Measurements from ENCODE around the gene SIL1. TPM values are rescaled to one million over a fixed set of nuclear protein-coding genes. Genes with fewer than 3 reads are reported as not detected.
A peak's percentile ranks its signal among the peaks of the same experiment; 100 is the strongest.
"Not testable (repeated sequence)": the region's sequence is repeated elsewhere in the genome, so short reads cannot be mapped to it uniquely, and the experiment has no call there.

The SIL1 gene
- total RNA-seq, 1 experiment from 2014 or later = 46.5 TPM

DNA sequence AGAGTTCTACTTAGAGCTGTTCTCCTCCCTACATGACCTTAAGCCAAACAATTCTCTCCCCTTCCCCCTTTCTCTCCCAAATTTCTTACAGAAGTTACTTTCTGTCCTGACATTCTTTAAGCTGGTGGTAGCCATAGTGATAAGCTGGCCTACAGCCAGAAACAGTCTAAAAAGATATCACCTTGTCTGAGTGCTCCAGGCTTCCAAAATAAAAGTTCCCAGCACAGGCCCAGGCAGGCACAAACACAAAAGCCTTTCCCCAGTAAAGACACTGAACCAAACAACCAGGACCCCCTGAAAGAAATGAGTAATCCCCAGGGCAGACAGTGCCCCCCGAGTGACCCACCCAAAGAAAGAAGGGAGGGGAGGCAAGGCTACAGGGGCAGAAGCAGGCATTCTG lies 19.2 kb downstream of the SIL1 start:
- Histone ChIP-seq H3F3A (ENCODE audit: insufficient read depth, low read depth) (no peaks in the 10 kb centered on the region), H3K4me3 (no peak overlapping the region), H2AFZ (no peak overlapping the region), H4K20me1 (ENCODE audit: insufficient read depth) (no peaks in the 10 kb centered on the region), H3K4me2 (no peak overlapping the region), H3K27ac (no peak overlapping the region), H3K79me2 (ENCODE audit: low read depth) (no peaks in the 10 kb centered on the region), H3K4me1 (replicated peaks; ENCODE audit: insufficient read depth) (peaks cover 18% of the 10 kb centered on the region), H3K9me3 (ENCODE audit: insufficient read depth, low read depth) (no peaks in the 10 kb centered on the region), H3K36me3 (ENCODE audit: low read depth) (no peaks in the 10 kb centered on the region), H3K27me3 (ENCODE audit: insufficient read depth, low read depth) (no peaks in the 10 kb centered on the region), H3K9me2 (ENCODE audit: insufficient read depth) (no peaks in the 10 kb centered on the region)
- intact Hi-C loops (cut with micrococcal nuclease; ENCODE audit: unreplicated experiment) = no loop called here
- peak in 1 of 2 experiments; percentile 19 for DNase-seq
- POLR2A ChIA-PET (ENCODE audit: unreplicated experiment) = interaction anchor here (0.5 kb wide), 1 partner anchor 40 kb away, joined by 6 read pairs; no protein-coding TSS in a partner anchor
- CTCF ChIA-PET = no interaction called here
- no TSS peak for BruUV-seq (replicated peaks)
- no peak for TF ChIP-seq EZH2 (IDR thresholded peaks at IDR 0.05; ENCODE audit: low read depth)
- TF ChIP-seq, protein P1, sequence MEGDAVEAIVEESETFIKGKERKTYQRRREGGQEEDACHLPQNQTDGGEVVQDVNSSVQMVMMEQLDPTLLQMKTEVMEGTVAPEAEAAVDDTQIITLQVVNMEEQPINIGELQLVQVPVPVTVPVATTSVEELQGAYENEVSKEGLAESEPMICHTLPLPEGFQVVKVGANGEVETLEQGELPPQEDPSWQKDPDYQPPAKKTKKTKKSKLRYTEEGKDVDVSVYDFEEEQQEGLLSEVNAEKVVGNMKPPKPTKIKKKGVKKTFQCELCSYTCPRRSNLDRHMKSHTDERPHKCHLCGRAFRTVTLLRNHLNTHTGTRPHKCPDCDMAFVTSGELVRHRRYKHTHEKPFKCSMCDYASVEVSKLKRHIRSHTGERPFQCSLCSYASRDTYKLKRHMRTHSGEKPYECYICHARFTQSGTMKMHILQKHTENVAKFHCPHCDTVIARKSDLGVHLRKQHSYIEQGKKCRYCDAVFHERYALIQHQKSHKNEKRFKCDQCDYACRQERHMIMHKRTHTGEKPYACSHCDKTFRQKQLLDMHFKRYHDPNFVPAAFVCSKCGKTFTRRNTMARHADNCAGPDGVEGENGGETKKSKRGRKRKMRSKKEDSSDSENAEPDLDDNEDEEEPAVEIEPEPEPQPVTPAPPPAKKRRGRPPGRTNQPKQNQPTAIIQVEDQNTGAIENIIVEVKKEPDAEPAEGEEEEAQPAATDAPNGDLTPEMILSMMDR (conservative IDR thresholded peaks at IDR 0.05) = no peak

DNA sequence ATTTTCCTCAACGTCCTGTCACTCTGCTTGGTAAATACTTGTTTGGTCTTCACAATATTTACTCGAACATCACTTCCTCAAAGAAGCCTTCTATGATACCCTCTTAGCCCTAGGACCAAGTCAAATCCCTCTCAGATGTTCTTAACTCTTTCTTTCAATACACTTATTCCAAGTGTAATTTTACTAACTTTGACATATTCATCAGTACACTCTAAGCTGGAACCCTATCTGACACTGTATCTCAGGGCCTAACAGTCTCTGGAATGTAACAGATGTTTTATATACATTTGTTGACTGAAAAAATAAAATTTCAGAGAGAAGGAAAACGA lies 19.6 kb downstream of the SIL1 start:
- intact Hi-C loops (cut with micrococcal nuclease; ENCODE audit: unreplicated experiment) = no loop called here
- no peaks in the 10 kb centered on the region for H3K9me2 ChIP-seq (ENCODE audit: insufficient read depth)
- no peaks in the 10 kb centered on the region for H3K36me3 ChIP-seq (ENCODE audit: low read depth)
- CTCF ChIA-PET = no interaction called here
- H4K20me1 ChIP-seq (ENCODE audit: insufficient read depth) = no peaks in the 10 kb centered on the region
- no peak overlapping the region for H3K4me2 ChIP-seq
- no peak for DNase-seq
- peaks cover 18% of the 10 kb centered on the region for H3K4me1 ChIP-seq (replicated peaks; ENCODE audit: insufficient read depth)
- H3F3A ChIP-seq (ENCODE audit: insufficient read depth, low read depth) = no peaks in the 10 kb centered on the region
- no TSS peak for BruUV-seq (replicated peaks)
- H3K27me3 ChIP-seq (ENCODE audit: insufficient read depth, low read depth) = no peaks in the 10 kb centered on the region
- H3K27ac ChIP-seq = no peak overlapping the region
- H3K4me3 ChIP-seq = no peak overlapping the region
- POLR2A ChIA-PET (ENCODE audit: unreplicated experiment) = interaction anchor here (0.5 kb wide), 1 partner anchor 40 kb away, joined by 6 read pairs; no protein-coding TSS in a partner anchor
- H3K9me3 ChIP-seq (ENCODE audit: insufficient read depth, low read depth) = no peaks in the 10 kb centered on the region
- H3K79me2 ChIP-seq (ENCODE audit: low read depth) = no peaks in the 10 kb centered on the region
- TF ChIP-seq EZH2 (IDR thresholded peaks at IDR 0.05; ENCODE audit: low read depth) = no peak
- TF ChIP-seq, protein P1 (conservative IDR thresholded peaks at IDR 0.05) = no peak
- H2AFZ ChIP-seq = no peak overlapping the region

DNA sequence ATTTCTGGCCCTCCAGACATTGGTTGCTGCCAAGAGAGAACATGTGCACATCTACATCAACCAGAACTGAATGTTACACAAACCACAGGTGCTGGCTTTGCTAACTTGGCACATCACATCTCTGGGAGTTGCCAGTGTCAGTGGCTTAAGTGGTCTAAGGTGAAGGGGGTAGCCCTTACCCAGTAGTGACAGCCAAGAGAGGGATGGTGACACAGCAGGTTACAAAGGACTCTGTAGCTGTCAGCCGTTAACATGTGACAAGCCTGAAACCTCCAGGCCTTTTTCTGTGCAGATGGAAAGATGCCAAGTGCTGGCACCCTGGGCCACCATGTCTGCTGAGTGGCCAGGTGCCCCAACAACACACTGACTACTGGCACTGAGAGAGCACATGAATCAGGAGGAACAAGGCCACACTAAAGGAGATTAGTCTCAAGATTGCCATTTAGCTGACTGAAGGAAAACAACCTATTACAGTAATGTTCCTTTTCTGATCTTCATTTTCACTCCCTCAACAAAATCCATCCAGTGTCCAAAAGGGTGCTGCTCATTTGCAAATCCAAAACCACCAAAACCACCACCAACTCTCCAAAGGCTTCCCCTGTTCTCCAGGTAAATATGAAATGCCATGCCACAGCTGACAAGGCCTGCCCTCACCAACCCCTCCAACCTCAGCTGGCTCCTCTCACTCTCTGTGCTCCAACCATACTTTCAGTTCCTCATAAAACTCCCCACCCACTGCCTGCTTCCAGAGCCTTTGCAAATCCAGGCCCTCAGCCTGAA lies 20.2 kb downstream of the SIL1 start:
- no peak overlapping the region for H3K27ac ChIP-seq
- H4K20me1 ChIP-seq (ENCODE audit: insufficient read depth) = no peaks in the 10 kb centered on the region
- H3K4me3 ChIP-seq = no peak overlapping the region
- no peak overlapping the region for H3K4me2 ChIP-seq
- H2AFZ ChIP-seq = no peak overlapping the region
- TF ChIP-seq EZH2 (IDR thresholded peaks at IDR 0.05; ENCODE audit: low read depth) = no peak
- TF ChIP-seq, protein P1 (conservative IDR thresholded peaks at IDR 0.05) = no peak
- no peaks in the 10 kb centered on the region for H3K79me2 ChIP-seq (ENCODE audit: low read depth)
- BruUV-seq (replicated peaks) = no TSS peak
- ChIA-PET POLR2A (ENCODE audit: unreplicated experiment) (interaction anchor here (0.5 kb wide), 1 partner anchor 39 kb away, joined by 6 read pairs; no protein-coding TSS in a partner anchor), CTCF (no interaction called here)
- H3K4me1 ChIP-seq (replicated peaks; ENCODE audit: insufficient read depth) = peaks cover 18% of the 10 kb centered on the region
- no peaks in the 10 kb centered on the region for H3K36me3 ChIP-seq (ENCODE audit: low read depth)
- no peaks in the 10 kb centered on the region for H3F3A ChIP-seq (ENCODE audit: insufficient read depth, low read depth)
- DNase-seq = no peak
- no peaks in the 10 kb centered on the region for H3K9me2 ChIP-seq (ENCODE audit: insufficient read depth)
- H3K9me3 ChIP-seq (ENCODE audit: insufficient read depth, low read depth) = no peaks in the 10 kb centered on the region; the same call in 1 of the 2 replicates
- H3K27me3 ChIP-seq (ENCODE audit: insufficient read depth, low read depth) = no peaks in the 10 kb centered on the region
- intact Hi-C loops (cut with micrococcal nuclease; ENCODE audit: unreplicated experiment) = no loop called here

DNA sequence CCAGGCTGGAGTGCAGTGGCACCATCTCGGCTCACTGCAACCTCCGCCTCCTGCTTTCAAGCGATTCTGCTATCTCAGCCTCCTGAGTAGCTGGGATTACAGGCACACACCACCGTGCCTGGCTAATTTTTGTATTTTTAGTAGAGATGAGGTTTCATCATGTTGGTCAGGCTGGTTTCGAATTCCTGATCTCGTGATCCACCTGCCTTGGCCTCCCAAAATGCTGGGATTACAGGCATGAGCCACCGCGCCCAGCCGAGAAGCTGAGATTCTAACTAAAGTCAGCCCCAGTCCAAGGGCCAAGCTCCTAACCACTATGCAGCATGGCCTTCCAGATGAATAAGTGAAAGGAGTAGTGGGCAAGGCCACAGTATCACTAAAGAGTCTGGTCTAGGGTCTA lies 20.9 kb downstream of the SIL1 start:
- H3K4me1 ChIP-seq (replicated peaks; ENCODE audit: insufficient read depth) = peaks cover 15% of the 10 kb centered on the region
- CTCF ChIA-PET; H4K20me1 ChIP-seq (ENCODE audit: insufficient read depth); DNase-seq; H3K4me3 ChIP-seq; intact Hi-C loops (cut with micrococcal nuclease; ENCODE audit: unreplicated experiment); H3K9me3 ChIP-seq (ENCODE audit: insufficient read depth, low read depth); BruUV-seq (replicated peaks); H3K4me2 ChIP-seq; H3K79me2 ChIP-seq (ENCODE audit: low read depth); H3K9me2 ChIP-seq (ENCODE audit: insufficient read depth); H3K36me3 ChIP-seq (ENCODE audit: low read depth); H3K27ac ChIP-seq; H3K27me3 ChIP-seq (ENCODE audit: insufficient read depth, low read depth); POLR2A ChIA-PET (ENCODE audit: unreplicated experiment); H2AFZ ChIP-seq; H3F3A ChIP-seq (ENCODE audit: insufficient read depth, low read depth): not testable (repeated sequence)

DNA sequence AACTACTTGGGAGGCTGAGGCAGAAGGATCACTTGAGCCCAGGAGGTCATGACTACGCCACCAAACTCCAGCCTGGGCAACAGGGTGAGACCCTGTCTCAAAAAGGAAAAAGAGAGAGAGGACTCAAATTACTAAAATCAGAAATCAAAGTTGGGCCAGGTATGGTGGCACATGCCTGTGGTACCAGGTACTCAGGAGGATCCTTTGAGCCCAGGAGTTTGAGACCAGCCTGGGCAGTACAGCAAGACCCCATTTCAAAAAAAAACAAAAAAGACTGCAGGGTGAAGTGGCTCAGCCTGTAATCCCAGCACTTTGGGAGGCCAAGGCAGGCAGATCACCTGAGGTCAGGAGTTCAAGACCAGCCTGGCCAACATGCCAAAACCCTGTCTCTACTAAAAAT lies 23.8 kb downstream of the SIL1 start:
- intact Hi-C loops (cut with micrococcal nuclease; ENCODE audit: unreplicated experiment); H4K20me1 ChIP-seq (ENCODE audit: insufficient read depth); H3K4me3 ChIP-seq; H3K9me3 ChIP-seq (ENCODE audit: insufficient read depth, low read depth); H2AFZ ChIP-seq; POLR2A ChIA-PET (ENCODE audit: unreplicated experiment); H3K4me2 ChIP-seq; H3K9me2 ChIP-seq (ENCODE audit: insufficient read depth); H3K27me3 ChIP-seq (ENCODE audit: insufficient read depth, low read depth); H3K36me3 ChIP-seq (ENCODE audit: low read depth); DNase-seq; H3K27ac ChIP-seq; H3K79me2 ChIP-seq (ENCODE audit: low read depth); CTCF ChIA-PET; BruUV-seq (replicated peaks); H3K4me1 ChIP-seq (replicated peaks; ENCODE audit: insufficient read depth); H3F3A ChIP-seq (ENCODE audit: insufficient read depth, low read depth): not testable (repeated sequence)
